Measurements from ENCODE around the gene YRDC. TPM values are rescaled to one million over a fixed set of nuclear protein-coding genes. Genes with fewer than 3 reads are reported as not detected.

The YRDC gene
- total and polyA plus RNA-seq, 2 experiments from 2014 or later, result 18.4 to 46.0 TPM

GRCh38 chr1:37836788-37837187 lies 28.8 kb upstream of the YRDC start:
- Histone ChIP-seq H3K36me3 (ENCODE audit: insufficient read depth) (peaks cover 40% of the 10 kb centered on the region), H2AFZ (no peak overlapping the region), H3K4me2 (no peak overlapping the region), H4K20me1 (replicated peaks; ENCODE audit: insufficient read depth) (peaks cover 3% of the 10 kb centered on the region; the same call in 1 of the 2 replicates), H3K27me3 (ENCODE audit: insufficient read depth) (no peaks in the 10 kb centered on the region), H3K9me2 (ENCODE audit: insufficient read depth) (no peaks in the 10 kb centered on the region), H3K79me2 (replicated peaks; ENCODE audit: insufficient read depth) (no peaks in the 10 kb centered on the region), H3K27ac (ENCODE audit: low read depth) (no peak overlapping the region), H3F3A (replicated peaks; ENCODE audit: low read depth) (no peaks in the 10 kb centered on the region), H3K4me3 (no peak overlapping the region), H3K4me1 (ENCODE audit: insufficient read depth) (no peaks in the 10 kb centered on the region)
- Mint-ChIP-seq H3K4me3 (no peak overlapping the region), H3K4me1 (no peaks in the 10 kb centered on the region), H3K27ac (no peak overlapping the region), H3K27me3 (ENCODE audit: insufficient read depth, low read depth, poor library complexity) (no peaks in the 10 kb centered on the region), H3K36me3 (ENCODE audit: low read depth) (peaks cover 46% of the 10 kb centered on the region), H3K9me3 (no peaks in the 10 kb centered on the region)
- ATAC-seq (no peak), DNase-seq (ENCODE audit: low spot score) (no peak)
- no peak for TF ChIP-seq ETS1 (IDR thresholded peaks at IDR 0.05)
- TF ChIP-seq ZNF462 (CRISPR knock-in tag; IDR thresholded peaks at IDR 0.05), result no peak
- TF ChIP-seq ZNF331 (CRISPR knock-in tag; IDR thresholded peaks at IDR 0.05; ENCODE audit: low read depth), result no peak
- no peak for TF ChIP-seq REST (IDR thresholded peaks at IDR 0.05; ENCODE audit: unreplicated experiment)
- TF ChIP-seq EZH2 (IDR thresholded peaks at IDR 0.05; ENCODE audit: low read depth, unreplicated experiment), result no peak
